ENCODE data around the gene OST4. TPM values are rescaled to one million over a fixed set of nuclear protein-coding genes. Genes with fewer than 3 reads are reported as not detected.

The OST4 gene
- total RNA-seq, 4 donors from 2014 or later: 70.8 to 225 (median 199) TPM

DNA sequence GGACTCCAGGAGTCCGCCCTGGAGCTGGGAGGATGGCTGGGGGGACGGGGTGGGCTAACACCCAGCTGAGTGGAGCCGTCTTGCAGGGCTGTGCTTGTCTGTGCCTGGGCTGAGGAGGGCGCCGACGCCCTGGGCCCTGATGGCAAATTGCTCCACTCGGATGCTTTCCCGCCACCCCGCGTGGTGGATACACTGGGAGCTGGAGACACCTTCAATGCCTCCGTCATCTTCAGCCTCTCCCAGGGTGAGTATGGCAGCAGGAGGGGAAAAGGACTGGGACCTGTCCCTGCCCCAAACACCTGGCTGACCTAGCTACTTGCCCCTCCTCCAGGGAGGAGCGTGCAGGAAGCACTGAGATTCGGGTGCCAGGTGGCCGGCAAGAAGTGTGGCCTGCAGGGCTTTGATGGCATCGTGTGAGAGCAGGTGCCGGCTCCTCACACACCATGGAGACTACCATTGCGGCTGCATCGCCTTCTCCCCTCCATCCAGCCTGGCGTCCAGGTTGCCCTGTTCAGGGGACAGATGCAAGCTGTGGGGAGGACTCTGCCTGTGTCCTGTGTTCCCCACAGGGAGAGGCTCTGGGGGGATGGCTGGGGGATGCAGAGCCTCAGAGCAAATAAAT, 28.0 kb upstream of the OST4 start:
- no peak for DNase-seq (ENCODE audit: low spot score in 2 of 2)
- H3K27me3 ChIP-seq: no peaks in the 10 kb centered on the region
- H3K9me3 ChIP-seq: no peaks in the 10 kb centered on the region
- peaks cover 10% of the 10 kb centered on the region for H3K4me1 ChIP-seq
- 85% methylated on average over 10 of the region's 19 CpGs for WGBS
- no peak overlapping the region for H3K27ac ChIP-seq
- H3K36me3 ChIP-seq: no peaks in the 10 kb centered on the region
- TF ChIP-seq POLR2A (IDR thresholded peaks at IDR 0.05): no peak
- no peak for TF ChIP-seq POLR2AphosphoS5 (IDR thresholded peaks at IDR 0.05)
- TF ChIP-seq, protein P1, sequence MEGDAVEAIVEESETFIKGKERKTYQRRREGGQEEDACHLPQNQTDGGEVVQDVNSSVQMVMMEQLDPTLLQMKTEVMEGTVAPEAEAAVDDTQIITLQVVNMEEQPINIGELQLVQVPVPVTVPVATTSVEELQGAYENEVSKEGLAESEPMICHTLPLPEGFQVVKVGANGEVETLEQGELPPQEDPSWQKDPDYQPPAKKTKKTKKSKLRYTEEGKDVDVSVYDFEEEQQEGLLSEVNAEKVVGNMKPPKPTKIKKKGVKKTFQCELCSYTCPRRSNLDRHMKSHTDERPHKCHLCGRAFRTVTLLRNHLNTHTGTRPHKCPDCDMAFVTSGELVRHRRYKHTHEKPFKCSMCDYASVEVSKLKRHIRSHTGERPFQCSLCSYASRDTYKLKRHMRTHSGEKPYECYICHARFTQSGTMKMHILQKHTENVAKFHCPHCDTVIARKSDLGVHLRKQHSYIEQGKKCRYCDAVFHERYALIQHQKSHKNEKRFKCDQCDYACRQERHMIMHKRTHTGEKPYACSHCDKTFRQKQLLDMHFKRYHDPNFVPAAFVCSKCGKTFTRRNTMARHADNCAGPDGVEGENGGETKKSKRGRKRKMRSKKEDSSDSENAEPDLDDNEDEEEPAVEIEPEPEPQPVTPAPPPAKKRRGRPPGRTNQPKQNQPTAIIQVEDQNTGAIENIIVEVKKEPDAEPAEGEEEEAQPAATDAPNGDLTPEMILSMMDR (IDR thresholded peaks at IDR 0.05): no peak
- no peak for TF ChIP-seq EP300 (IDR thresholded peaks at IDR 0.05)
- no peak overlapping the region for H3K4me3 ChIP-seq

DNA sequence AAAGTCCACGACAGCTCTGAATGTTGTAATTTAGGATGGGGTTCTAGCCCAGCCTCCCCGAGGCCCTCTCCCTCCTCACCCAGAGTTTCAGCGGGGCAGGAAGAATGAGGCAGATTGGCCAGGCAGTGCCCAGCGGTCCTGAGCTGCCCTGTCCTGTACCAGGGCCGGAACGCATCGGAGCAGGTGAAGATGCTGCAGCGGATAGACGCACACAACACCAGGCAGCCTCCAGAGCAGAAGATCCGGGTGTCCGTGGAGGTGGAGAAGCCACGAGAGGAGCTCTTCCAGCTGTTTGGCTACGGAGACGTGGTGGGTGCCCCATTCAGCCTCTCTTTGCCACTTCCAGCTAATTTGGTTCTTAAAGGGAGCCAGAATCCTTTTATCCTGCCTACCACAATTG, 25.9 kb upstream of the OST4 start:
- H3K36me3 ChIP-seq: no peaks in the 10 kb centered on the region
- no peak for DNase-seq (ENCODE audit: low spot score in 2 of 2)
- peaks cover 10% of the 10 kb centered on the region for H3K4me1 ChIP-seq
- H3K4me3 ChIP-seq: no peak overlapping the region
- no peaks in the 10 kb centered on the region for H3K27me3 ChIP-seq
- TF ChIP-seq POLR2AphosphoS5 (IDR thresholded peaks at IDR 0.05): no peak
- TF ChIP-seq POLR2A (IDR thresholded peaks at IDR 0.05): no peak
- no peak for TF ChIP-seq EP300 (IDR thresholded peaks at IDR 0.05)
- TF ChIP-seq, protein P1 (IDR thresholded peaks at IDR 0.05): no peak
- no peaks in the 10 kb centered on the region for H3K9me3 ChIP-seq
- no peak overlapping the region for H3K27ac ChIP-seq
- 86% methylated on average over 12 of the region's 14 CpGs for WGBS

DNA sequence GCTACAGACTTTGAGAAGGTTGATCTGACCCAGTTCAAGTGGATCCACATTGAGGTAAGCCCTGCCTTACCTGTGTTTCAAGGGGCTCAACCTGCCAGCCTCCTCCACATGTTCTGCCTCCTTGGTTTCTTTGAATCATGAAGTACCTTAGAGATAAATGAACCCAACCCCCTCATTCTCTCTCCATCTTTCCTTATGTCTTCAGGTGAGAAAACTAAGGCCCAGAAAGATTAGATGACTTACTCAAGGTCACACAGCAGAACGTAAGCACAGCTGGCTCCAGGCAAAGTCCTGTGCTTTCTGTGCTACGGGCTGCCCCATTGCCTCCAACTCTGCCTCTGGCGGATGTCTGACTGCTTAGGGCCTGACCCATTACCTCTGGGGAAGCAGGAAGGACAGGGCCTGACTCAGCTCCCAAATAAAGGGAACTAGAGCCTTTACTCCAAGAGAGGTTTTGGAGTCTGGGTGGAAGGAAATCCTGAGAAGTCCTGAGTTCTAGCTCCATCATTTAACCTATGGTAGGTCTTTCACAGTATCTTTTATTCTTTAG, 25.4 kb upstream of the OST4 start:
- H3K27me3 ChIP-seq: no peaks in the 10 kb centered on the region
- TF ChIP-seq, protein P1 (IDR thresholded peaks at IDR 0.05): no peak
- TF ChIP-seq POLR2A (IDR thresholded peaks at IDR 0.05): no peak
- no peak for TF ChIP-seq EP300 (IDR thresholded peaks at IDR 0.05)
- no peak for TF ChIP-seq POLR2AphosphoS5 (IDR thresholded peaks at IDR 0.05)
- WGBS: 82% methylated on average over 3 of the region's 3 CpGs
- H3K4me3 ChIP-seq: no peak overlapping the region
- DNase-seq (ENCODE audit: low spot score in 2 of 2): no peak
- no peaks in the 10 kb centered on the region for H3K9me3 ChIP-seq
- no peaks in the 10 kb centered on the region for H3K36me3 ChIP-seq
- peaks cover 10% of the 10 kb centered on the region for H3K4me1 ChIP-seq
- H3K27ac ChIP-seq: no peak overlapping the region

DNA sequence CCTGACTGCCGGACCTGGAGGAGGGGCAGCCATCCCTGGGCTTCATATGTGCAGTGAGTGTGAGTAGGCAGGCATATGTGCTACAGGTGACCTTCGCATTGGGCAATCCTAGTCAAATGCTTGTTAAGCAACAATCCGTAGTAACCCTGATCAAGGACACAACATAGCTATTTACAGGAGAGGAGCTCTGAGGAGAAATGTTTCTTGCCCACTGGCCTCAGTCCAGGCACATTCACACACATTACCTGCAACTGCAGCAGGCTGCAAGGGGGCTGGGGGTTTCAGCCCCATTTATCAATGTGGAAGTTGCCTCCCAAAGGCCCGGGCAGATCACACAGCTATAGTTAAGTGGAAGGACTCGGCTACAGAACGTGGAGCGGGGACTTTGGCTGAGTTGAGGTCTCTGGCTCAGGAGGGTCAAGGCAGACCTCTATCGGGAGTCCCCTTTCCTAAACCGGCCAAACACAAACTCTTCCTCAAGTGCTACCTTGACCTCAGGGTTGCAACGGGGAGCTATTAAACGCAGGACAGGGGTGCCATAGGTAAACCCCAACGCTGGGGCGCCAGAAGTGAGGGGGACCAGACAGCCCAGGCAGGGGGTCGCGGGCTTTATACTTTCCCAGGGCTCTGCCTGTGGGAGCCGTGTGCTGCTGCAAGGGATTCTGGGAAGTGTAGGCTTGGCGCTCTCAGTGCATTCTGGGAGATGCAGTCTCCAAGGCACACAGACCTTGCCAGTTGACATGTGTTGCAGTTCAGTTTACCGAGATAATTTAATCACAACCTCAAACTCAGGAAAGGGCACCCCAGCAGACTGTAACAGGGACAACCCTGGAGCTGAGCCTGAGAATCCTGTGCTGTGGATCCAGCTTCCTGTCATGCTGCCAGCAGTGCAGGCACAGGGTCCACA, 24.5 kb upstream of the OST4 start:
- no peak overlapping the region for H3K27ac ChIP-seq
- TF ChIP-seq, protein P1 (IDR thresholded peaks at IDR 0.05): no peak
- TF ChIP-seq POLR2A (IDR thresholded peaks at IDR 0.05) (no peak), EP300 (IDR thresholded peaks at IDR 0.05) (no peak), POLR2AphosphoS5 (IDR thresholded peaks at IDR 0.05) (no peak)
- 10% methylated on average over 10 of the region's 18 CpGs for WGBS
- H3K36me3 ChIP-seq: no peaks in the 10 kb centered on the region
- H3K4me3 ChIP-seq: peak overlapping the region; percentile 37
- H3K9me3 ChIP-seq: no peaks in the 10 kb centered on the region
- H3K27me3 ChIP-seq: no peaks in the 10 kb centered on the region
- peaks cover 10% of the 10 kb centered on the region for H3K4me1 ChIP-seq
- DNase-seq (ENCODE audit: low spot score in 2 of 2): no peak

DNA sequence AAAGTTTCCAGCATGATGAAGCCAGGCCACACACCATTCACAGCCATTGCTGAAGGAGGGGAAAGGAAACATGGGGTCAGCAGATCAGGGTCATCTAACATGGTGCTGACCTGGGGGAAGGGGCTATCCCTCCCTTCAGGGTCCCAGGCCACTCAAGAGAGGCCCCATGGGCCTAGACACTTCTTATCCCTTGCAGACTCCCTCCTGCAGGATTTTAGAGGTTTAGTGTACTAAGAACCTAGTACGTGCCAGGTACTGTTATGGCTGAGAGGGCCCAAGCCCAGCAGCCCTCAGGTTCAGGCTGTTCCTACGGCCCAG, 23.9 kb upstream of the OST4 start:
- no peak overlapping the region for H3K27ac ChIP-seq
- no peak for DNase-seq (ENCODE audit: low spot score in 2 of 2)
- no peaks in the 10 kb centered on the region for H3K9me3 ChIP-seq
- TF ChIP-seq POLR2AphosphoS5 (IDR thresholded peaks at IDR 0.05) (no peak), EP300 (IDR thresholded peaks at IDR 0.05) (no peak), POLR2A (IDR thresholded peaks at IDR 0.05) (no peak)
- TF ChIP-seq, protein P1 (IDR thresholded peaks at IDR 0.05): no peak
- H3K4me3 ChIP-seq: no peak overlapping the region
- peaks cover 10% of the 10 kb centered on the region for H3K4me1 ChIP-seq
- no peaks in the 10 kb centered on the region for H3K36me3 ChIP-seq
- no CpG with 5 or more reads among the region's 2 CpGs for WGBS
- H3K27me3 ChIP-seq: no peaks in the 10 kb centered on the region

Data from suprapubic skin (tissue), 4 donors.